ENCODE results near the gene INTS1.

- no peak for TF ChIP-seq CTCF (IDR thresholded peaks at IDR 0.05)
- TF ChIP-seq POLR2A (IDR thresholded peaks at IDR 0.05), result no peak
Measured at GRCh38 chr7:1539181-1539881, 35.1 kb upstream of the INTS1 start.
